H1 (cell line): Measurements from ENCODE around the gene WIPF1. TPM values are rescaled to one million over a fixed set of nuclear protein-coding genes. Genes with fewer than 3 reads are reported as not detected.

Source experiments
- KDM1A ChIP-seq: fragments of 200-600, 300-600 bp; sonication (generic); IDR thresholded peaks from 2 replicates; pipeline ENCODE4 v1.7.1; 2016; ENCODE audit warnings: mild to moderate bottlenecking, low read length, borderline replicate concordance
- NANOG ChIP-seq: IDR thresholded peaks from 2 replicates; pipeline ENCODE4 v1.6.1; 2011; ENCODE audit warnings: low read length, low read depth, mild to moderate bottlenecking, inconsistent platforms; ENCODE audit not compliant: insufficient read depth, poor library complexity, severe bottlenecking
- RFX5 ChIP-seq: IDR thresholded peaks from 2 replicates; pipeline ENCODE4 v1.6.1; 2011; ENCODE audit warnings: low read depth, low read length, improper control_type of control experiment, borderline replicate concordance
- RXRA ChIP-seq: IDR thresholded peaks from 2 replicates; pipeline ENCODE4 v1.6.1; 2011; ENCODE audit warnings: low read depth, mild to moderate bottlenecking, low read length, moderate library complexity; ENCODE audit not compliant: insufficient read depth
- ZNF274 ChIP-seq: IDR thresholded peaks from 2 replicates; pipeline ENCODE4 v1.7.0; 2012; ENCODE audit warnings: low read length, borderline replicate concordance; ENCODE audit errors: extremely low read depth
- polyA plus RNA-seq, 7 experiments: library from polyadenylated mRNA; depleted of rRNA in 3 of 7; stranded (reverse) in 5 of 7; unstranded in 2 of 7; fragments of >200 nt in 5 of 7; fragments of 200-250 nt in 2 of 7; gene quantifications; 1 replicate in 5 of 7; 2 replicates in 1 of 7; 4 replicates in 1 of 7; pipeline versions ENCODE4 v1.2.1 to v1.2.3, GENCODE V29; 2011 to 2013; ENCODE audit warnings: missing spikeins in 2 of 7, mixed read lengths in 2 of 7
- total RNA-seq: library from RNA; stranded (reverse); fragmentation: NEBNext Ultra II Directional; extraction: Animal tissue kit (Norgen Biotek cat#: 25700); gene quantifications from 2 replicates; pipeline ENCODE4 v1.2.1, GENCODE V29; 2021
- TF ChIP-seq, protein P1 (sequence below): fragments of 300-600 bp; sonication (generic); IDR thresholded peaks from 2 replicates; pipeline ENCODE4 v1.7.1; 2012; ENCODE audit warnings: low read length, moderate library complexity, mild to moderate bottlenecking, inconsistent platforms; ENCODE audit not compliant: insufficient replicate concordance

WIPF1 gene
- total and polyA plus RNA-seq, 2 of the 8 experiments (the other 6 are each of a cell fraction or from before 2014, with no cell fraction given), result 4.7 to 5.2 TPM

DNA sequence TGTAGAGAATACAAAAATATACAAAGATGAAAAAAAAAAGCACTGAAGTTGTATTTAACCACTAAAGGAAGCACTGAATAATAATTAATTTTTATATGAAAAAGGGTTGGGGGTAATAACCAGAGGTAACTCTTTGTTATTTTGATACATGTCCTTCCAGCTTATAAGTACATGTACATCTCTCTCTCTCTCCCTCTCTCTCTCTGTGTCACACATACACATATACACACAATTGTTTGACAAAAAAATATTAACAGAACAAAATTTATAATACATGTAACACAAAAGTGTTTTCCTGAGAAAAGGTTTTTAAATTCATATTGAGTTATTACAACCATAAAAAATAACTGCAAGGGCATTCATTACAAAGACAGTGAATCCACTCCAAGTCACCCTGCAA is 4.6 kb downstream of the WIPF1 start (continued):
- TF ChIP-seq, protein P1, sequence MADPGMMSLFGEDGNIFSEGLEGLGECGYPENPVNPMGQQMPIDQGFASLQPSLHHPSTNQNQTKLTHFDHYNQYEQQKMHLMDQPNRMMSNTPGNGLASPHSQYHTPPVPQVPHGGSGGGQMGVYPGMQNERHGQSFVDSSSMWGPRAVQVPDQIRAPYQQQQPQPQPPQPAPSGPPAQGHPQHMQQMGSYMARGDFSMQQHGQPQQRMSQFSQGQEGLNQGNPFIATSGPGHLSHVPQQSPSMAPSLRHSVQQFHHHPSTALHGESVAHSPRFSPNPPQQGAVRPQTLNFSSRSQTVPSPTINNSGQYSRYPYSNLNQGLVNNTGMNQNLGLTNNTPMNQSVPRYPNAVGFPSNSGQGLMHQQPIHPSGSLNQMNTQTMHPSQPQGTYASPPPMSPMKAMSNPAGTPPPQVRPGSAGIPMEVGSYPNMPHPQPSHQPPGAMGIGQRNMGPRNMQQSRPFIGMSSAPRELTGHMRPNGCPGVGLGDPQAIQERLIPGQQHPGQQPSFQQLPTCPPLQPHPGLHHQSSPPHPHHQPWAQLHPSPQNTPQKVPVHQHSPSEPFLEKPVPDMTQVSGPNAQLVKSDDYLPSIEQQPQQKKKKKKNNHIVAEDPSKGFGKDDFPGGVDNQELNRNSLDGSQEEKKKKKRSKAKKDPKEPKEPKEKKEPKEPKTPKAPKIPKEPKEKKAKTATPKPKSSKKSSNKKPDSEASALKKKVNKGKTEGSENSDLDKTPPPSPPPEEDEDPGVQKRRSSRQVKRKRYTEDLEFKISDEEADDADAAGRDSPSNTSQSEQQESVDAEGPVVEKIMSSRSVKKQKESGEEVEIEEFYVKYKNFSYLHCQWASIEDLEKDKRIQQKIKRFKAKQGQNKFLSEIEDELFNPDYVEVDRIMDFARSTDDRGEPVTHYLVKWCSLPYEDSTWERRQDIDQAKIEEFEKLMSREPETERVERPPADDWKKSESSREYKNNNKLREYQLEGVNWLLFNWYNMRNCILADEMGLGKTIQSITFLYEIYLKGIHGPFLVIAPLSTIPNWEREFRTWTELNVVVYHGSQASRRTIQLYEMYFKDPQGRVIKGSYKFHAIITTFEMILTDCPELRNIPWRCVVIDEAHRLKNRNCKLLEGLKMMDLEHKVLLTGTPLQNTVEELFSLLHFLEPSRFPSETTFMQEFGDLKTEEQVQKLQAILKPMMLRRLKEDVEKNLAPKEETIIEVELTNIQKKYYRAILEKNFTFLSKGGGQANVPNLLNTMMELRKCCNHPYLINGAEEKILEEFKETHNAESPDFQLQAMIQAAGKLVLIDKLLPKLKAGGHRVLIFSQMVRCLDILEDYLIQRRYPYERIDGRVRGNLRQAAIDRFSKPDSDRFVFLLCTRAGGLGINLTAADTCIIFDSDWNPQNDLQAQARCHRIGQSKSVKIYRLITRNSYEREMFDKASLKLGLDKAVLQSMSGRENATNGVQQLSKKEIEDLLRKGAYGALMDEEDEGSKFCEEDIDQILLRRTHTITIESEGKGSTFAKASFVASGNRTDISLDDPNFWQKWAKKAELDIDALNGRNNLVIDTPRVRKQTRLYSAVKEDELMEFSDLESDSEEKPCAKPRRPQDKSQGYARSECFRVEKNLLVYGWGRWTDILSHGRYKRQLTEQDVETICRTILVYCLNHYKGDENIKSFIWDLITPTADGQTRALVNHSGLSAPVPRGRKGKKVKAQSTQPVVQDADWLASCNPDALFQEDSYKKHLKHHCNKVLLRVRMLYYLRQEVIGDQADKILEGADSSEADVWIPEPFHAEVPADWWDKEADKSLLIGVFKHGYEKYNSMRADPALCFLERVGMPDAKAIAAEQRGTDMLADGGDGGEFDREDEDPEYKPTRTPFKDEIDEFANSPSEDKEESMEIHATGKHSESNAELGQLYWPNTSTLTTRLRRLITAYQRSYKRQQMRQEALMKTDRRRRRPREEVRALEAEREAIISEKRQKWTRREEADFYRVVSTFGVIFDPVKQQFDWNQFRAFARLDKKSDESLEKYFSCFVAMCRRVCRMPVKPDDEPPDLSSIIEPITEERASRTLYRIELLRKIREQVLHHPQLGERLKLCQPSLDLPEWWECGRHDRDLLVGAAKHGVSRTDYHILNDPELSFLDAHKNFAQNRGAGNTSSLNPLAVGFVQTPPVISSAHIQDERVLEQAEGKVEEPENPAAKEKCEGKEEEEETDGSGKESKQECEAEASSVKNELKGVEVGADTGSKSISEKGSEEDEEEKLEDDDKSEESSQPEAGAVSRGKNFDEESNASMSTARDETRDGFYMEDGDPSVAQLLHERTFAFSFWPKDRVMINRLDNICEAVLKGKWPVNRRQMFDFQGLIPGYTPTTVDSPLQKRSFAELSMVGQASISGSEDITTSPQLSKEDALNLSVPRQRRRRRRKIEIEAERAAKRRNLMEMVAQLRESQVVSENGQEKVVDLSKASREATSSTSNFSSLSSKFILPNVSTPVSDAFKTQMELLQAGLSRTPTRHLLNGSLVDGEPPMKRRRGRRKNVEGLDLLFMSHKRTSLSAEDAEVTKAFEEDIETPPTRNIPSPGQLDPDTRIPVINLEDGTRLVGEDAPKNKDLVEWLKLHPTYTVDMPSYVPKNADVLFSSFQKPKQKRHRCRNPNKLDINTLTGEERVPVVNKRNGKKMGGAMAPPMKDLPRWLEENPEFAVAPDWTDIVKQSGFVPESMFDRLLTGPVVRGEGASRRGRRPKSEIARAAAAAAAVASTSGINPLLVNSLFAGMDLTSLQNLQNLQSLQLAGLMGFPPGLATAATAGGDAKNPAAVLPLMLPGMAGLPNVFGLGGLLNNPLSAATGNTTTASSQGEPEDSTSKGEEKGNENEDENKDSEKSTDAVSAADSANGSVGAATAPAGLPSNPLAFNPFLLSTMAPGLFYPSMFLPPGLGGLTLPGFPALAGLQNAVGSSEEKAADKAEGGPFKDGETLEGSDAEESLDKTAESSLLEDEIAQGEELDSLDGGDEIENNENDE, result no peak
- TF ChIP-seq KDM1A (no peak), NANOG (no peak), RXRA (no peak), RFX5 (no peak), ZNF274 (no peak)
